Measurements from ENCODE around the gene KATNAL2.

The KATNAL2 gene

DNA sequence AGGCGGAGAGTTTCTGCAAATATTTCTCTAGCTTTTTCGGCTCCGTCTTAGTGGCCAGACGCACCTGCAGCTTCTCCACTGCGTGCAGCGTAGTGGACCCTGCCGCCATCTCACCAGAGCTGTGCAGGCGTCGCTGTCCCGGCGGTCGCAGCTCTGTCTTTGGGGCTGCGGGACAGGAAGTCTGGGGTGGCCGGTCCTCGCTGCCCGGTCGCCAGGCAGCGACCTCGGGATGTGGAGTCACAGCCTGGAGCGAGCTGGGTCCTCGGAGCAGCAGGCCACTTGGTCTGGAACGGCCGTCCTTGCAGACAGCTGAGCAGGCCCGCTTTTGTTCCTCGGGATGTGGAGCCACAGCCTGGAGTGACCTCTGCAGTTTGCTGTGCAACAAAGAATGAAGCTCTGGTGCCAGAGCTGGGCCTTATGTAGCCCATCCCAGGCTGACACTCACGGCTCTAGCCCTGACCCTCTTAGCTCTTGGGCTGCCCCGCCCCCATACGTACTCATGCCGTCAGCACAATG, 117.8 kb downstream of the KATNAL2 start, which contains the start of gene ELOA2:
TSS of gene ELOA2 (minus strand) at position 466 of the 516 bp plus-strand sequence. CDS start at position 109, 357 bp downstream.
- no peak for DNase-seq

DNA sequence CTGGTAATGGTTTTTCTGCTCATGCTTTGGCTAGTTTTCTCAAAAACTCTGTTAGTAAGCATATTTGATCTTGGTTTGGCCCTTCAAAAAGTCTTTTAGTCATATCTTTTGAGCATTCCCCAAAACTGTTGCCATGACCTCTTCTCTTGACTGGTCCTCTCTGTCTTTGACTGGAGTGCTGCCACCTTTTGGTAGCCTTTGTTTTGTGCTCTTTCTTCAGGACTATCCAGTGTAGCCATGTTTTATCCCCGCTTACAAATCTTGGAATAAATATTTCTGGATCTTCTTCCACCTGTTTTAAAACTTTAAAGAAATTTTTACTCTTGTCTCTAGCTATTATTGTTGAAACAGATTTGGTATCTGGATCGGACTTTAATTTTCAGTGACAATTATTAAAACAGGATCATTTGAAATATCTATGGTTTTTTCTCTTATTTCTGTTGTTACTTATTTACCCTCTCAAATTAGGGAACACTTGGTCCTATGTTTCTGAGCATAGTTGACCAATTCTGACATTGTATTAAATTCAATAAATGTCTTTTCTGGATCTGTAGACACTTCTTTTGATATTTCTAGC, 119.0 kb downstream of the KATNAL2 start:
- DNase-seq = no peak

DNA sequence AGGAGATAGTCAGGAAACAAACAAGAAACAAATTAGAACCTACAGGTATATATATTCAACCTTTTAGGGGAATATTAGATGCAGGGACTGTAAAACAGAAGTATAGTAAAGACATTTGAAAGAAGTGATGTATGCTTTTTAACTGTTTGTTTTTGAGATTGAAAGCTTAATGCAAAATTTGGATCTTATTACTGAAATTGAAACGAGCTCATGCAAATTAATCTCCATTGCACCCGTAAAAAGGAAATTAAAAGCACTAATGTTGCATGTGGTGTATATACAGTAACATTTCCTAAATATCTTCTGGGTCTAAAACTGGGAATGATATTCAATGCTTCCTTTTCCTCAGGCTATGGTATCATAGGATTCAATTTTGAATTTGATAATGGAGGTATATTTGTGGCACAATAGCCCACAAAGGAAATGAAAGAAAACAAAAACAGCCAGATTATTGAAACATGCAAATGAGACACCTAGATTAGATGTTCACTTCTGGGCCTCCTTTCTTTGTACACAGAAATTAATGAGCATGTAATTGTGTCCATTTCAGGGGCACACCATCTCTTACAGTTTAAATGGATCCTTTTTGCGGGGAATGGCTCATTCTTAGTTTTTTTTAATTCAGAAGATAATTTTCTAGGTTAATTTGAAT, 119.7 kb downstream of the KATNAL2 start:
- DNase-seq = no peak

DNA sequence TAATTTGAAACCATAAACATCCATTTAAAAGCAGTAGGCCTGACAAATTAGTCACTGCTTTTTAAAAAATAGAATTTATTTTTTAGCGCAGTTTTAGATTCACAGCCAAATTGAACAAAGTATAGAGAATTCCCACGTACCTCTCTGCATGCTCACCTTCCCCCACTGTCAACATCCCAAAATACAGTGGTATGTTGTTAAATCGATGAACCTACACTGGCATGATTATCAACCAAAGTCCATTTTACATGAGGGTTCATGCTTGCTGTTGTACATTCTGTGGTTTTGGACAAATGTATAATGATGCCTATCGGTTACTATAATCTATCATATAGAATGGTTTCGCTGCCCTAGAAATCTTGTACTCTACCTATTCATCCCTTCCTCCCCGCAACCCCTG, 123.6 kb downstream of the KATNAL2 start:
- no peak for DNase-seq

DNA sequence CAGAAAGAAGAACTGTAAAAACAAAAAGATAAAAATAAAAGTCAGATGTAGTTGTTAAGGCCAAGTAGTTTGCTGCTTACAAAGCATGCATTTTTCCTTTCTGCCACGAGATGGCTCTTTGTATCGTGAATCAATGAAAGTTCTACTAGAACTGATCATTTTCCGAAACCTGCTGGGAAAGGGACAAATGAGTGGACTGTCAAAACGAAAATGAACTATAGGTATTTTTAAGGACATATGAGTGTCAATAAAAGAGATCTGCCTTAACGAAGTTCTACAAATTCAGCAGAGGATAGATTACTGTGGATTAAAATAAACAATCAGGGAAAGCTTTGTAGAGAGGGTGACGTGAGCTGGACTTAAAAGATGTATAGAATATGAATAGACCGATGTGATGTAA, 133.1 kb downstream of the KATNAL2 start:
- no peak for DNase-seq

DNA sequence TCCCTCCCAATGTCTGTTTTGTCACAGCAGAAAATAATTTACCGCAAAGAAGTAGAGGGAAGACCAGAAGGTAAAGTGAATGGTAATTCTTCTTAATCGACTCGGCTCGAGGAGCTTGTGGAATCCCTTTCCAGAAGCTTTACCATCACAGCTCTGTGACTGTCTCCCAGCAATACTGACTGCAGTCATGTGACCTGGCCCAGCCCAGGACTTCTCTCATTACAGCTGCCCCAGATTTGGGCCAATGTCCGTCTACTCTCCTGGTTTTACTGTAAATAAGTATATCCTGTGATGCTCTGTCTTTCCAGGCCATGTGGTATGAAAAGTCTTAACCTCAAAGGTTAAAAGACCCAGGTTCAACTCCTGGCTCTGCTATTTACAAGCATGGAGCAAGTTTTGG, 137.0 kb downstream of the KATNAL2 start:
- DNase-seq = no peak

DNA sequence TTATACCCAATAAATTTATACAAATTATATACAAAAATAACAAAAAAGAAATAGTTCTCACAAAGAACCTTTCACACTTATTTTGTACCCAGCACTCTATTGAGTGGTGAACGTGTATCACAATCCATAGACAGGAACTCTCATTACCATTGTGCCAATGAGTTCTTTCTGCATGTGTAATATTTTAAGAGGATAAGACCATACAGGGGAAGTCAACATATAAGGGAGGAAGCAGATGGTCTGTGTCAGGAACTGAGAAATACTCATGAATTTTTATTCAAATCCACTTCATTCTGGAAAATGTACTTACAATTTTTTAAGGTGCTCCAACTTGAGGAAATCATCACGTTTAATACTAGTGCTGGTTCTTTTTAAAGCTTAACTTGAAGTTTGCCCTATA, 145.1 kb downstream of the KATNAL2 start:
- DNase-seq = no peak

DNA sequence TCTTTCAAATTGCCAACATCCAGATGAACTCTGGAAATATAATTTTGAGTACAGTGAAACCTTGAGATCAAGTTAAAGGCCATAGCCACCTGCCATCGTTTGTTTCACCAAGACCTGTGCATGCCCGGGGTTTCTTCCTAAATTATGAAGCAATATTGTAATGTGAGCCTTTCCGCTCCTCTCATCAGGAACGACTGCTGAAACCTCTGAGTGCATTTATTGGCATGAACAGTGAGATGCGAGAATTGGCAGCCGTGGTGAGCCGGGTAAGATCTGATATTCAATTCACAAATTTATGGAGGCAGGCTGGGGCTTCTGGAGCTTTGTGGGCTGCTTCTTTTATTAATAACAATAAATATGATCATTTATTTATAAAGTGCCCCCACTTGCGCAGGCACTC, 145.7 kb downstream of the KATNAL2 start:
- DNase-seq = no peak

DNA sequence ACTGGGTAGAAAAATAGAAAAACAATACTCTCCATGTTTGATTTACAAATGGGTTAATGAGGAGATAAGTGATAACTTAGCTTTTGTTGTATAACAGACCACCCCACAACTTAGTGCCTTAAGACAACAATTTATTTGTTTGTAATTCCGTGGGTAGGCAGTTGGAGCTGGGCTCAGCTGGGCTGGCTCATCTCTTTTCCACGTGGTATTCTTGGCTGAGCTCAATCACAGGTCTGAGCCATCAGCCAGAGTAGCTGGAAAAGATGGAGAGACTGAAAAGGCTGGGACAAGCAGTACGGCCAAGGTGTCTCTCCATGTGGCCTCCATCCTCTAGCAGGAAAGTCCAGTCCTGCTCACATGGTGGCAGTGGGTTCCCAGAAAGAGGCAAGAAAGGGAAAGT, 150.2 kb downstream of the KATNAL2 start:
- no peak for DNase-seq

DNA sequence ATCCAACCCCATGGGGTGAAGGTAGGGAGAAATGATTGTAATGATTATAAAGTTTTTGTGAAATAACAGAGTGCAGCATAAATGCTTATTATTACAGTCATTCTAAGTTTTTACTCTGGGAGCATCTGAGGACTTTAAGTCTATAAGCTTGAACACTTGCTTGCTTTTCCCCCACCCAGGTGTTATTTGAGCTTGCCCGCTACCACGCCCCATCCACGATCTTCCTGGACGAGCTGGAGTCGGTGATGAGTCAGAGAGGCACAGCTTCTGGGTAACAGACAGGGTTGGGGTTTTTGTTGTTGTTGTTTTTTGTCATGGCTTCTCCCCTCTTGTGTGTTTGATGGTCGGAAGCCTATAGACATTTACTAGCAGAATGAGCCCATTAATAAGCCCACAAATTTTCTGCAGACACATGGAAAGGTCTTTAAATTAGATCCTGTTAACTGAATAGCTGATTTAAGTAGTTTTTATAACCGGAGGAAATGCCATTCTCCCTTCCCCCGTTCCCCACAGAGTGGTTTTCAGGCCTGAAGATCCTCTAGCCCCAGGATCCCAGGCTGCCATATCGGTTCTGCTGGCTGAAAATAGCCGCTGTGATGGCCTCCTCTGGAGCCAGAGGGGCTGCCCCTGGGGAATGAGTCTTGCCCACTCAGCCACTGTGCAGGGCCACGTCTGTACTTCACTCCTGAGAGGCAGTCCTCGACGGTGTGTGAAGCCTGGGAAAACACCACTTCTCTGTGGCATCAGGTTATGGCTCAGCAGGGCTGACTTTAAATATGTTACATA, 157.9 kb downstream of the KATNAL2 start:
- no peak for DNase-seq

DNA sequence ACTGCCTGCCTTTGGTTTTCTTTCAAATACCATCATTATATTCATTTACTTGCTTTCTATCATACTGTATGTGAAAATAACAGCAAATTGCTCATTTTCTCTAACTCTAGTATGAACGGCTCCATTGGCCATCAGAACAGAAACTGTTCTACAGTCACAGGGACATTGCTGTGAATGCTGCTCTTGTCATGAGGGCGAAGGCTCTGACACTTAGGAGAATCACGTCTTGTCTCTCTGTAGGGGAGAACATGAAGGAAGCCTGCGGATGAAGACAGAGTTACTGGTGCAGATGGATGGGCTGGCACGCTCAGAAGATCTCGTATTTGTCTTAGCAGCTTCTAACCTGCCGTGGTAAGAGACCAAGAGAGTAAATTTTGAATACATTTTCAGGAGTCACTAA, 159.7 kb downstream of the KATNAL2 start:
- no peak for DNase-seq

DNA sequence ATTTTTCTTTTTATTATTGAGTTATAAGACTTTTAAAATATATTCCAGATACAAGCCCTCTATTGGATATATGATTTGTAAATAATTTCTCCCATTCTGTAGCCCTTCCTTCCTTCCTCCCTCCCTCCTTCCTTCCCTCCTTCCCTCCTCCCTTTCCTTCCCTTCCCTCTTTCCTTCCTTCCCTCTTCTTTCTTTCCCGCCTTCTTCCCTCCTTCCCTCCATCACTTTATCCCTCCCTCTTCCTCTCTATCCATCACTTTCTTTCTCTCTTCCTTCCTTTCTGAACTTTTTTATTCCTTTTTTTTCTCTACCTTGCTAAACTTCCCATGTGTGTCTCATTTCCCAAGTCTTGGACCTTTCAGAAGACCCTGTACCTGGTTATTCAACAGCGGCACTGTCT, 163.5 kb downstream of the KATNAL2 start:
- DNase-seq = no peak

DNA sequence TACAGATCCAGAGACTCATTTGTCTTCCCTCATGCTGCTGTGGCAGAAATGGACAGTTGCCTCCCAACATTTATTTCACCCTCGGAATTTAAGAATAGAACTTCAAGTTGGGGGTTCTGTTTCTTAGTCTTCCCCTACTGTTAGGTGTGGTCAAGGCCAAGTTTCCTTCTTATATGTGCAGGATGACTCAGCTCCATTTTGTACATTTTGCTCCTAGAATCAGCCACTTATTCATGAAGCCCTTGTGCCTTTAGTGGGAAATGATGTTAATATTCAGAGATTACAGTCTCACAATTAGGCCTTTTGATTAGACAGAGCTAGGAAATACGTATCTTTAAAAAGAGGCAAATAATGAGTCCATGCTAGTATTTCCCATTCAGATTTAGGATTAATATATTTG, 164.2 kb downstream of the KATNAL2 start:
- DNase-seq = no peak

DNA sequence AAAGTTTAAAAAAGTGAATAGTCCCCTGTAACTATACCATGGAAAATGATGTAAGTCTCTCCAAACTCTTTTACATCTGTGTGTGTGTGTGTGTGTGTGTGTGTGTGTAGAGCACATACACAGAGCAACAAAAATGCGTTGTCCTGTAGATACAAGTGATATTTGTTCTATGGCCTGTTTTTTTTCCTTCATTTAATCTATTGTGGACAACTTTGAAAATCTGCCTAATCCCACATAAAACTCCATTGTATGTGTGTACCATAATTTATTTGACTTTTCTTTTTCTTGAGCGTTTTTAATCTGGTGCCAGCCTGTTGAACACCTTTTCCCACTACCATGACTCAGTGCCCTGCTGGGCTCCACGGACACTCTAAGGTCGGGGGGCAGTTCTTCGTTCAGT, 170.3 kb downstream of the KATNAL2 start:
- DNase-seq = no peak

DNA sequence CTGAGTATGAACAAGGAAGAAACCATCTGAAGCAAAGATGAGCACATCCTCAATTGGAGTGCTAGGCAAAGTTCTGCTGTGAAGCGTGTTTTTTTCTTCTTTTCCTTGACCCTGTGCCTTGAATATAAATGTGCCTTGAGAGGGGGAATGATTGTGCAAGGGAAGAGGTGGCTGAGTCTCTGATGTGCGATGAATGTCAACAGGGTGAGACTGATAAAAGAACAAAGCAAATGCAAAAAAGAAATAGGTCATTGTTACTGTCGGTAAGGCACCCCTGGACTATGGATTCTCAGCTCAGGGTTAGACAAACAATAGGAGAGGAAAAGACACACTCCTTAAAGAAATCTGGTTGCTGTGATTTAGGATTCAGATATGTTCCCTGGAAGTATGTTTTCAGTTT, 178.4 kb downstream of the KATNAL2 start:
- no peak for DNase-seq

DNA sequence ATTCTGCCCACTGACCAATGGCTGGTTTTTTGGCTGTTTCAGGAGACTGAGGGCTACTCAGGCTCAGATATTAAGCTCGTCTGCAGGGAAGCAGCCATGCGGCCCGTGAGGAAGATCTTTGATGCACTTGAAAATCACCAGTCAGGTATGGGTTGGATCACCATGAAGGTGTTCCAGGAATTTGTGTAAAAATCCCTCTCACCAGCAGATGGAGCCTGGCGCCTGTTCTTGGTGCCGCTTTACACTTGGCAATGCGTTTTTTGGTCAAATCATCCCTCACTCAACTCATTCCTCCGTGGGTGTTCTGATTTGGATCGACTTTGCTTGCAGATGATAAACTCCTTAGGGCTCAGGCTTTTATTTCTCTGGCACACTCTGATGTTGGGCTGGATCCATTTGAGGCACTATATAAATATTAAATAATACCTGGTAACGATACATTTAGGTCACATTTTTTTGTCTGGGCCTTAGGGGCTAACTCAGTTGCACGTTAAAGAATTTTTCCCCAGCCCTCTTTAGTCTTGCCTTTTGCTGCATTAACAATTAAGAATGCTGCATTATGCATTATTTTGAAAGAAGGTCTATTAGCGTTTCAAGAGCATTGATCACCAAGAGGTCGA, 182.9 kb downstream of the KATNAL2 start:
- no peak for DNase-seq

DNA sequence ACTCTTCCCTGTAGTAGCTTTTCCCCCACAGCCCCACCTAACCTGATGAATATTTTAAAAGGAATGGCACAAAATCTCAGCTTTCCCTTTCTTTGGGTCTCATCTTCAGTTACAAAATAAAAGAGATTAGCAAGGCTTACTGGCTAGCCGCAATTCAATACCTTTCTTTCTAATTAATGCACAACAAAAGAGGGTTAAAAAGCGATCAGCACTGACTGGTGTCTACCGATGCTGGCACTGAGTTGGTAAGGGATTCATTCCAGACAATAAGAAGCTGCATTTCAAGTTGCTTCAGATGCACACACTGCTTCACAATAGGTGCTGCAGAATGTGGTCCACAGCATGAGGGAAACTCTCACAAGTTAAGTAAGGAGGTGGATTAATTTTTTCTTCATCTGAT, 191.0 kb downstream of the KATNAL2 start:
- DNase-seq = no peak

DNA sequence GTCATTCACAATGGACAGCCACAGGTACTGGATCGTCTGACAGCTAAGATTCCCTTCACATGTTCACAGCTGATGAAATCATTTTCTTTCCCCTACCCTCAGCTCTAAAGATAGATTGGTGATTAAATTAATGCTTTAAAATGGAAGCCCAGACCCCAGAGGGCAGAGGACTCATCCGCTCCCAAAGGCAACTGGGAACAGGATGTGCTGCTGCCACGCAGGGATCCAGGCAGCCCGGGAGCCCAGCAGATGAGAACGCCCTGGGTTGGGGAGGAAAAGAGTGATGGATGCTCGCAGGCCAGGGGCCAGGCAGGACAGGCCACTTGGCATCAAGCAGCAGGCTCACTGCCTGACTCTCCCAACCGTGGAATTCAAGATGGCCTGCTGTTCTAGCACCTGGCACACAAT, 191.6 kb downstream of the KATNAL2 start:
- no peak for DNase-seq

DNA sequence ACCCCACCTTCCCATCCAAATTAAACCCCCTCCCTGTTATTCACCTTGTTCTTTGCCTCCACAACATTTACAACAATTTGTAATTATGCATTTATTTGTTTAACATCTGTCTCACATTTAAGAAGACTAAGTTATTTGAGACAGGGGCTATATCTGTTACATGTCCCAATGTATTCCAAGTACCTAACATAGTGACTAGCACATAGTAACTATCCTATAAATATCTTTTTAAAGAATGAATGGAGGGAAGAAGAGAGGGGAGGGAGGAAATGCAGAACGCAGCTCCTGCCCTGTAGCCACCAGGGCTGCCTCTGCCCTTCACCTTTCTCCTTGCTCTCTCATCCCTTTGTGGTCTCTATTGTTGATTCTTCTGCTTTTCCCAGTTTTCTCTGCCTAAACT, 192.3 kb downstream of the KATNAL2 start:
- DNase-seq = no peak

DNA sequence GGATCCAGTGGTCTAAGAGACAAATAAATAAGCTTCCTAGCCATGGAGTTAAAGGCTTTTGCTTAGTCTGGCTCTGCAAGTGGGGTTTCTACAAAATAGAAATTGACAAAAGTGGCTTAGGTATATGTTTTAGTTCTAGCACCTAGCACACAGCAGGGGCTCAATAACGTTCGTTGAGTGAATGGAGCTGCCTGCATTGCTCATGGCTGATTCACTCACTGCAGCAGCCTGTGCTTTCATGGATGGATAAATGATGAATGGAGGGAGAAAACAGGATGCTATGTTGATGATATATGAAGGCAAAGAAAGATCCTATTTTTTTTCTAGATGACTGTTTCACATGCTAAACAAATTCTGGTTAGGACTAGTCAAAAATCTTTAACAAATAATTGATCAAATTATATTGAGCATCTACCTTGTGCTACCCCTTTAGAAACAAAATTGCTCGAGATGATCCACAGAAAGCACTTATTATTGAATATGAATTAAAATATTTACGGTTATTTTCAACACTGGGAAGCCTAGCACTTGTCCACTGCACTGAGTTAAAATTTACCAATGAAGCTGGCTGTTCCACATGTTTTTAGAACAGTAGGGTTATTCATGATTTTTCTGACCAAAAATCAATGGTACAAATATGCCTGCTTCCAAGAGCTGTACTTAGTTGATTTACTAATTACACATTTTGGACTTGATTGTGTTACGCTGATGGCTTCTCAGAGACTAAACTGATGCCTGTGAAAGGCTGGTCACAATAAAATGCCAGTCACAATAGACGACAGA, 193.3 kb downstream of the KATNAL2 start:
- no peak for DNase-seq

DNA sequence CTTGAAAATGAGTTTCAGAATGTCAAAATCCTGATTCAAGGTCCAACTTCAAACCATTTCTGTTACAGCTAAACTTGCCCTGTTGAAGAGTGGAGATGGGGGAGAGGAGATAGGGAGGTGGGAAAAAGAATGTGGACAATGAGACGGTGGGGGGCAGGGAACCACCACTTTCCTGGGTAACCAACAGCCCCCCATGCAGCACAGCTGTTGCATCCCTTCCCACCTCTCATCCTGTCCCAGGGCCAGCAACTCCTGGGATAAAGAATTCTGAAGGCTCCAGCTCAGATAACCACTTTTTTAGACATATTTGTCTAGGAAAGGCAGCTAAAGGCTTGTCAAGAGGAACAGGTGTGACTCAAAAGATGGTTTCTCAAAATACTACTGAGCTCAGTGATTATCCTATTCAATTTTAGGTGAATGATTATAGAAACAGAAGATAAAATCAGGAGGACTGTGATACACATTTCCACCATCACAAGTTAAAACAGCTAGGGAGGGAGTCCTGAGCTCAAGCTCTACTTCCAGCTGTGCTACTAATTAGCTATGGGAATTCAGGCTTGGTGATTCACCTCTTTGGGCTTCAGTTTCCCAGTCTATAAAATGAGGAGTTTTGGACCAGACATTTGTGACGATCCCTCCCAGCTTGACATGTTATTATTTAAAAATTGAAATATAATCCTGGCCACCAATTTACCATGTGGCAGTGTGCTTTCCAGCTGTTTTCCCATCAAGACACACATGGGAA, 196.6 kb downstream of the KATNAL2 start:
- no peak for DNase-seq

DNA sequence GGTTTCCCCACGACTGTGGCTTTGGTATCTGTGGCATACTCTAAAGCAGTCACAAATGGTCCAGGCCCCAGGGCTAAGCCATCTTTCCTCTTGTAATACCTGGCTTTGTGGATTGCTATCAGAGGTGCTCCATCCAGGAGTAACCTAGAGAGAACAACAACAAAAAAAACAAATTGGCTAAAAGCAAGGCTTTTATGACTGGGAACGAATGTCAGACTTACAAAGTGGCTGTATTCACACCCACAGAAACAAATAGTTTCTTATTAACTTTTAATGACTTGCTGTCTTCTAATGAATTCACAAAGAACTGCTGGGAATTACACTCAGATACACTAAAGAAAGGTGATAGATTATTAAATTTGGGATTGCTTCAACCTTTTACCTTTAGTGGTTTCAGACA, 197.8 kb downstream of the KATNAL2 start:
- no peak for DNase-seq
